HG03060 (cell line): ENCODE data around the gene GOLGA3.
"Not testable (repeated sequence)": the region's sequence is repeated elsewhere in the genome, so short reads cannot be mapped to it uniquely, and the experiment has no call there.

ENCODE experiments used
- ATAC-seq: cut with Tn5 transposase; IDR thresholded peaks from one replicate; pipeline ENCODE4 v1.9.1; 2021; ENCODE audit warnings: low read depth, moderate number of reproducible peaks; ENCODE audit not compliant: unreplicated experiment

Gene GOLGA3

DNA sequence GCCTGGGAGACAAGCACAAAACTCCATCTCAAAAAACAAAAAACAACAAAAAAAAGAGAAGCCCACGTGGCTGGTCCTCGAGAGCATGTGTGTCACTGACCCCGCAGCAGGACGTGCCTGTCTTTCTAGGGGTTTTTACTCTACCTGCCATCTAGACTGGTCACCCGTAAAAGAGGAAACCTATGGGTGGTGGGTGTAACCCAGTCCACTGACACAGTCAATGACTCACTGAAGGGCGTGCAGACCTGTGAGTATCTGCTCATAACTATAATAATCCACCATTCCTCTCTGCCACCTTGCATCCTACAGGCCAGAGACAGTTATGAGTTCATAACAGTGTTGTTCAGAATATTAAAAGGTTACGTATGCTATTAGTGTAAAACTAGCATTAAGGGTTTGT, 4.6 kb downstream of the GOLGA3 start:
- no peak for ATAC-seq

DNA sequence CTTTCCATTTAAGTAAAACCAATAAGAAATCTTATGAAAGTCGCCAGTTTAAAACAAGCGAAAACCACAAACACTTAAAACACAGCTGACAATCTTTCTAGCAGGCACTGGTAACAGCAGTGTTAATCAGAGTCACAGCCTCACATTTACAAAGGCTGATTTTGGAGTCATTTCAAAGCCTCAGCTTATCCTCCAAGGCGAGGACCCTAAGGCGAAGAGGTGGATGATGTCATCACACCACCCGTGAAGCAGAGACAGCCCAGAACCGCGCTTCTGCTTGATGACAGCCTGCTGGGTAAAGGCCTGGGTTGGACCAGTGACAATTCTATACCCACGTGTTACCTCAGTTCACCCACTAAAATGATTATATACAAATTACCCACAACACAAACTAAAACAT, 10.1 kb downstream of the GOLGA3 start:
- ATAC-seq = no peak

DNA sequence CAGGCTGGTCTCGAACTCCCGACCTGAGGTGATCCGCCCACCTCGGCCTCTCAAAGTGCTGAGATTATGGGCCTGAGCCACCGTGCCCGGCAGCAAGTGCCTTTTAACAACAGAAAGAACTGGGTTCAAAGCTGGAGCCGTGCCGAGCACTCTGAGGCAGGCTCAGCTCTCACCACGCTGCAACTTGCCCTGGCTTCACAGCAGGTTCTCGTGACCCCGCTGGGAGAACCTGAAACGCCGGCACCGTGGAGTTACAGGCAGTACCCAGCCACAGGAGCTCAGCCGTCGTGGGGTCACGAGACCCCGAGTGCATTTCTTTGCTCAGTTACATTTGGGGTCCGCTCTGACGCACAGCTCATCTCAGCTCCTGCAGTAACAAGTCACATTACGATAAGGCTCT, 14.4 kb downstream of the GOLGA3 start:
- ATAC-seq = no peak

DNA sequence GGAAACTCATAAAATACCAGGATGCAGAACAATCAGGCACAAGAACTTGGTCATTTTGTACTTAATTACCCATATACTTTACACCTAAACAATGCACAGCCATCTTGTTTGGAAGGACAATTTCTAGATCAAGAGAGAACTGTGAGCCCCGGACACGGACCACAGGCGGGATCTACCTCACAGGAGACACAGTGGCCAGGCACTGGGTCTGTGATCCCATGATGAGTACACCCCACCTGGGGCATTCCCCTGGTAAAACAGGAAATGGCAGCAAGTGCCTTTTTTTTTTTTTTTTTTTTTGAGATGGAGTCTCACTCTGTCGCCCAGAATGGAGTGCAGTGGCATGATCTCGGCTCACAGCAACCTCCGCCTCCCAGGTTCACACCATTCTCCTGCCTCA, 15.2 kb downstream of the GOLGA3 start:
- ATAC-seq = no peak

DNA sequence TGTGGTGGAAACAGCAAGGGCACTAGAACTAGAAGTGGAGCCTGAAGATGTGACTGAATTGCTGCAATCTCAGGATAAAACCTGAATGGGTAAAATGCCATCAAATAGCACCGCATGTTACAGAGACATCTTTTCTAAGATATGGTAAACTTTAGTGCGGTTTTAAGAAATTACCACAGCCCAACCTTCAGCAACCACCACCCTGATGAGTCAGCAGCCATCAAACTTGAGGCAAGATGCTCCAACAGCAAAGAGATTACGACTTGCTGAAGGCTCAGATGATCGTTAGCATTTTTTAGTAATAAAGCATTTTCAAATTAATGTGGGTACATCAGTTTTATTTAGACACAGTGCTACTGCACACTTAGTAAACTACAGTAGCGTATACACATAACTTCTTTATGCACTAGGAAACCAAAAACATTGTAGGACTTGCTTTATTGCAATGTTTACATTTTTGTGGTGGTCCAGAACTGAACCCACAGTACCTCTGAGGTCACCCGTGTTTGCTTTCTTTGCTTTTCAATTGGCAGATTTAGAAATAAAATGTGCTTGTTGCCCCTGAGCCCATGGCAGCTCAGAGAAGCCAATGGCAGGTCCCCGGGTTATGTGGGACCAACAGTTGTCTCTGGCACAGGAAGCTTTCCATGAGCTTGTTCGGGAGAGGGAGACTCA, 15.9 kb downstream of the GOLGA3 start:
- ATAC-seq = no peak

DNA sequence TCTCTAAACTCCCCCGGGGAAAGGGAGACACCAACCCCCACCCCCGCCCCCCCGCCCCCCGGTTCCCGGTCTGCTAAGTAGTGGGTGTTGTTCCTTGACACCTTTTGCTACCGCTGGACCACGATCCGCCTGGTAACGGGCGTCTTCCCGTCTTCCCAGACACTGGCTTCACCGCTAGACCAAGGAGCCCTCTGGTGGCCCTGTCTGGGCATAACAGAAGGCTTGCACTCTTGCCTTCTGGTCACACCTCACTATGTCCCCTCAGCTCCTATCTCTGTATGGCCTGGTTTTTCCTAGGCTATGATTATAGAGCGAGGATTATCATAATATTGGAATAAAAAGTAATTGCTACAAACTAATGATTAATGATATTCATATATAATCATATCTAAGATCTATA, 19.3 kb downstream of the GOLGA3 start:
- not testable (repeated sequence) for ATAC-seq

DNA sequence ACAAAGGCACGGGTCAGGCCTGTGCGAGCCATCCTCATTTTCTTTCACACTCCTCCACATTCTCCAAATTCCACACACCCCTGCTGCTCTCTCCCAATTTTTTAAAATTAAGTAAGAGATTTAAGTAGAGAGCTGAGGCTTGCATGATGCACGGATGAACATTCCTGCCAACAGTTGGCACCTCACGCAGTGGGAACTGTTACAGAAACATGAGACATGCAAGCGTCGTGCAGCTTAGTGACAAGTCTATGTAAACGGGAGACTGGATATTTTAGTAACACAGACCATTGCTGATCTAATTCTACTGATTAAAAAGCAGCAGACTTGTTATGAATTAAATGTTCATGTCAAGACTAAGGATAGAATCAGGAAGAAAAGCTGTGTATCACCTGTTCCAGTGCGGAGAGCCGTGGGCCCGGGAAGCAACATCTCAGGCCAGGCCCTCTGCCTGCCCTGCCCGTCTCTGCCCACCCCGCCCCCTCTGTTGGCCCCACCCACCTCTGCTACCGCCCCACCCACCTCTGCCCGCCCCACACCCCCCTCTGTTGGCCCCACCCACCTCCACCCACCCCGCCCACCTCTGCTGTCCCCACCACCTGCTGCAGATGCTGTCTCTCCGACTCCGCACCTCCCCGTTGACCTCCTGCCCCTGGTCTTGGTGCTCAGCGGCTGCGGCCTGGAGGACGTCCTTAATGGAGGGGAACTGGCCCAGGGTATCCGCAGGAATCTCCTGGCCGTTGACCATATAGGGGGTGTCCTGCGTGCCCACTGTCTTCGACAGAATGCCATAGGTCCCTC, 21.2 kb downstream of the GOLGA3 start:
- no peak for ATAC-seq

DNA sequence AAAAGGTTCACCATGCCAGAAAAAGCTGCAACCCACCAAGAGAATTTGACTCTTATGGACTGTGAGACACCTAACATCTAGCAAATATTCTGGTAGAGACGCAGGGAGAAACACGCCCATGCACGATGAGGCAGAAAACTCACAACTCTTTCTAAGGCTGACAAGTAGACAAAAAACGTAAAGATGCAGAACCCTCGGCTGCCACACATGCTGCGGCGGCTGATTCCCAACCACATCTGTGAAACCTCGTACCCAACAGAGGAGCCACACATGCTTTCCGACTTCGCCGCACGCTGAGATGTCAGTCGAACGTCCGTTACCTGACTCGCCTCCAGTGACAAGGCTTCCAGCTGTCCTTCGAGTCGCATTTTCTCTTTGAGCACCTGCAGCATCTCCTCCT, 21.8 kb downstream of the GOLGA3 start:
- ATAC-seq = no peak

DNA sequence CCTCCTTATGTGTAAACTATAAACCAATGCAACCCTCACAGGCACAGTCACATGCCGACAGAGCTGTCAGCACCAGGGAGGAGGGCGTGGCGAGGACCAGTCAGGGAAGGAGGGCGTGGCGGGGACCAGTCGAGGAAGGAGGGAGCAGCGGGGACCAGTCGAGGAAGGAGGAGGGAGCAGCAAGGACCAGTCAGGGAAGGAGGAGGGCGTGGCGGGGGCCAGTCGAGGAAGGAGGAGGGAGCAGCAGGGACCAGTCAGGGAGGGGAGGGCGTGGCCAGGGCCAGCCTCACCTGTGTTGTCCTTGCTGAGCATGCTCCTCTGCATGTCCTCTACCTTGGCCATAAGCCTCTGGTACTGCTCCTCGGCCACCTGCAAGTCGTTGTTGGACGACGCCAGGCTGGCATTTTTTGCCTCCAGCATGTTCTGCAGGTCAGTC, 24.2 kb downstream of the GOLGA3 start:
- no peak for ATAC-seq

DNA sequence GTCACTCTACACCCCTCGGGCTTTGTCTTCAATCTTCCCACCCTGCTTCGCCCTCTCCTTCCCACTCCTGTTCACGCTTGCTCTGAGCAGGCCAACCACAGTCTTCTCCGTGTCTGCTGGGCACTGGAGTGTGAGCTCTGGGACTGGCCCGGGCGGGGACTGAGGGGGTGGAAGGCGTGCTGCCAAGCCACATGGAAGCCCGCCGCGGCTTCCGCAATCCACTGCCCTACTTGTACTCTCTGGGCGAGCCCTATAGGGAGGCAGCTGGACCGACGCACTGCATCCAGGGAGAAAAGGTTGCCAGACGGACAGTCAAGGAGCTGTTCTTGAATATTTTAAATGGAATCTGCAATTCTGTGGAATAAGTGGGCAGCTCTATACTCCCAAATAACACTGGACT, 24.8 kb downstream of the GOLGA3 start:
- no peak for ATAC-seq

DNA sequence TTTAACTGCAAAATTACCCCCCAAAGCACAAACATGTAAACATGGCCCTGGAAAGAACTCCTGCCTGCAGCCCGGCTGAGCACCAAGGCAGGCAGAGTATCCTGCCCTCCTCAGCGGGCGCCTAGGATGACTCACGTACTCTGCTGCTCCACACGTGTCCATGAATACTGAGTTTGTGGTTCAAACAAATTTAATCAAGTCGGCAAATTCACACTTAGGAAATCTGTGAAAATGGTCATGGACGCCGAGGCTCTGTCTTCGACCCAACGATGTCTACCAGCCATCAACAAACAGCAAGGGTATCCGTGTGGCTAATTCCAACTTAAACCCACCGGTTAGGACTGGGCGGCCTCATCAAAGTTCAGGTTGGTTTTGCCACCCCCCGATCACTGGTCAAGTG, 25.5 kb downstream of the GOLGA3 start:
- no peak for ATAC-seq

DNA sequence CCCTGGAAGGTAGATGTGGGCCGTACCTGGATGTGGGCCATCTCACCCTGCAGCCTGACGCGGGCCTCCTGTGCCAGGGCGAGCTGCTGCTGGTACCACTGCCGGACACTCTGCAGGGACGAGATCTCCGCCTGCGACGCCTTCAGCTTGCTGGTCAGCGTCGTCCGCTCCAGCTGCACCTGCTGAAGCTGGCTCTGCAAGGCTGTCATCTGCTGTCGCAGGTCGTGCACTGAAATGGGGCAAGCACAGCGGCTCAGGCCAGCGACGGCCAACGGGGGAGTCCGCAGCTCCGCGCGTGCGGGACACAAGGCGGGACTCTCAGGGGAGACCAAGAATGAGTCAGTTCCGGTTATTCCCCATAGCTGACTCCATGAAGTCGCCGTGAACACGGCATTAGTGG, 26.9 kb downstream of the GOLGA3 start:
- no peak for ATAC-seq

DNA sequence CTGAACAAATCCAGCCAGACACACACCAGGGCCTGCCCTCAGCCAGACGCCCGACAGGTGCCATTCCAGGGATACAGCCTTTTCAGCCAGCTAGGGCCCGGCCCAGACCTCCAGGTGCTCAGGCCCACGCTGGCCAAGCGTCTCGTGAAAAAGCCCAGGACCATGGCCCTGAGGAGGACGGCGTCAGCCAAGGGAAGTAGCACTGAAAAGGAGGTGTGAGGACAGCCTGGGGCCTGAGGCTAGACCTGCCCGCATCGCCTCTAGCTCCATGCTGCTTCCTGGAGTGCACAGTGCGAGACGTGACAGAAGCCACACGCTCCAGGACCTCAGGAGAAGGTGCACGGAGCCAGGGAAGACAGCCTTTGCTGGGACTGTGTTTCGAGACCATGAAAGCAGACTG, 29.8 kb downstream of the GOLGA3 start:
- no peak for ATAC-seq

DNA sequence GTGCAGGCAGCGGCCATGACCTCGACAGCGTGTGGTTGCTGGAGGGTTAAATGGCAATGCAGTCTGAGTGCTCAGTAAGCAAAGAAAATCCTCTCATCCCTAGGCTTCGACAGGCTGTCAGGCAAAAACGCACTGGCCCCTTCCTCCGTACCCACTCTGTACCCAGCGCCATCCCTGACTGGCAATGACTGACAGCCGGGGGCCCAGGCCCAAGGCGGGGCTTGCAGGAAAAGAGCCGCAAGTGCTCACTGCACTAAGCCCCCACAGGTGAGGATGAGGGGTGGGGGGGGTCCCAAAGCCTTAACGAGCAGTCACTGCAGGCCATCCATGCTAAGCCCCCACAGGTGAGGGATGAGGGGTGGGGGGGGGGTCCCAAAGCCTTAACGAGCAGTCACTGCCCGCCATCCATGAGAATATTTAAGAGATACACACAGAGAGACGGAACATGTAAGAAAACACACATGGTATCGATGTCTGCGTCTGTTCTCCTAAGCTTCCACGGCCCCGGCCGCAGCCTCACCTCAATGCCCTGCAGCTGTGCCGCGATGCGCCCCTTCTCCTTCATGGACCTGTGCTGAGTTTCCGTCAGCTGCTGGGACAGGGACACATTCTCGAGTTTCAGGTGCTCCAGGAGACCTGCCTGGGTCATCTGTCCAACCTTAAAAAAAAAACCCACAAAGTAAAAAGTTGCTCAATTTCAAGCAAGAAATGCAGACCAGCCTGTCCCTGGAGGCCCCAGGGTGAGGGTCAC, 30.7 kb downstream of the GOLGA3 start:
- ATAC-seq = no peak

DNA sequence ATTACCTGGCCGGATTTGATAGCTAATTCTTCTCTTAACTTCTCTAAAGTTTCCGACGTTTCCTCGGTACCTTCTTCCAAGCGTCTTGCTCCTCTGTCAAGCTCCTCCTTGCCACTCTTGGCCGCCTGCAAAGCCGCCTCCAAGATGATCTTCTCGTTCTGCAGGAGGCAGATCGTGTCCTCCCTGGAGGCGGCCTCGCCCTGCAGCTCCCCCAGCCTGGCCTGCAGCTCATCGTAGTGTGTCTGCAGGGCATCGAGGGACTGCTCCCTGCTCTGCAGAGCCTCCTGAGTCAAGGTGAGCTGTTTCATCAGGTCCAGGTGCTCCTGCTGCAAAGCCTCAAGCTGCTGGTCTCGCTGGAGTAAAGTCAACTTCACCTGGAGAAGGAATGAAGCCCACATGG, 32.8 kb downstream of the GOLGA3 start:
- no peak for ATAC-seq

DNA sequence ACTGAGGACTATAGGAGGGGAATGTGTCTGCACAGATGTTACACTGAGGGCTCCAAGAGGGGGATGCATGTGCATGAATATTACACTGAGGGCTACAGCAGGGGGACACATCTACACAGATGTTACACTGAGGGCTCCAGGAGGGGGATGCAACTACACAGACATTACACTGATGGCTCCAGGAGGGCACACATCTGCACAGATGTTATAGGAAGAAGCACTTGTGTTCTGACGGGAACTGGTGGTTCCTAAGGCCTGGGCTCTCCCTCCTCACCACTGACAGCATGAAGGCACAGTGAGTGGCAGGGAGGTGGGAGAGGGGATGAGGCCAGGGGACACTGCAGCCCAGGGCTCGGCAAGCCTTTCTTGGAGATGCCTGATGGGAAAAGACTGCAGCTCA, 36.7 kb downstream of the GOLGA3 start:
- ATAC-seq = not testable (repeated sequence)

DNA sequence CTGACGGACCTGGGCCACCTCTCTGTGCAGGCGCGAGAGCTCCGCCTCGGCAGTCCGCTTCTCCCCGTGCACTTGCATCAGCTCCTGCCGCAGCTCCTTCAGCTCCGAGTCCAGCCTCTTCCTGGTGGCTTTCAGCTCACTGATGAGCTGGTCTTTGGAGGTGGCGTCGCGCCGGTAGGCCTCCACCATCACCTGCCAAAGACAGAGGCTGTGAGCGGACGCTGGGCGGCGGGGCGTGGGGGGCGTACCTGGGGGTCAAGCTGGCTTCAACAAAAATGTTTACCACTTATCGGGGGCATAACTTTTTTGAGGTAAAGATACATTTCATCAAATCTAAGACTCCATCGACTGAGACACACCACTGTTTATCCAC, 39.6 kb downstream of the GOLGA3 start:
- no peak for ATAC-seq

DNA sequence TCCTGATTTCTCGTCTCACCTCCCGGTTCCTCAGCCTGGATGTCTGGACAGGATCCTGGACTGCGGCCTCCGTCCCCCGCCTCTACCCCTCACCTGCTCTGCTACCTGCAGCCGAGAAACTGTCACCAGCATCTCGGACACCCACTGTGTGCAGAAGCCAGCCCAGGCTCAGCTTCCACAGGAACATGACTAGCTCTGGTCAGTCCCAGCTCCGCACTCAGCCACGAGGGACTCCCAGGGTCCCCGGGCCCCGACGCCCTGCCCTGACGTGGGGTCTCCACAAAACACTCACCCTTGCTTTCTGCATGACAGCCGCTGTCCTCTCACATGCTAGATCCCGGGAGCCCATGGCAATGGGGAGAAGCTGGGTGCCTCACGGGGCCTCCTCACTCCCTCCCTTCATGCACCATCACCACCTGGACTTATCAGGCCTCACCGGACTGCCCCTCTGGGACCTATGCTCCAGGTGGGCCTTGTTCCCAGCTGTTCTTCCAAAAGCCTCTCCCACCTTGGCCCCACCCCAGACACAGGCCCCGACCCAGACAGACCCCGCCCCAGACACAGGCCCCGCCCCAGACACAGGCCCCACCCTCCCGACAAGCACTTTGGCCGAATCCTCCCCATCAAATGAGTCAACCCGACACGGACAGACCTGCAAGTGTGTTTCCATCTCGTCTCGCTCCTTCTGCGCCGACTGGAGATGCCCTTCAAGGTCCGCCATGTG, 40.1 kb downstream of the GOLGA3 start:
- no peak for ATAC-seq

DNA sequence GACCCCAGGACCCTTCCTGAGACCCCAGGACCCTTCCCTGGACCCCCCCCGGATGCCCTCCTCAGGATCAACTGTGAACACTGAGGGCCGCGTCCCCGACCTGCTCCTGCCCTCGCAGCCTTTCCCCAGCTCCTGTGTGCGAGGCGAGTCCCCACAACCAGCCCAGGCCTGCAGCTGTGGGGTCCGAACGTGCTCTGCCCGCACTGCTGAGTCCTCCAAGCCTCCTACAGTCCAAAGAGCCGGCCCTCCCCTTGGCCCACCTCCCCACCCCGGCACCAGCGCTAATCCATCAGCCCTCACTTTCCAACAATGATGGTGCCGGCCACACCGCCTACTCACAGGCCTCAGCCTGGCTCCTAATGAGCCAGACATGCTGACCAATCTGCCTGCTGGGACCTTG, 40.8 kb downstream of the GOLGA3 start:
- no peak for ATAC-seq

DNA sequence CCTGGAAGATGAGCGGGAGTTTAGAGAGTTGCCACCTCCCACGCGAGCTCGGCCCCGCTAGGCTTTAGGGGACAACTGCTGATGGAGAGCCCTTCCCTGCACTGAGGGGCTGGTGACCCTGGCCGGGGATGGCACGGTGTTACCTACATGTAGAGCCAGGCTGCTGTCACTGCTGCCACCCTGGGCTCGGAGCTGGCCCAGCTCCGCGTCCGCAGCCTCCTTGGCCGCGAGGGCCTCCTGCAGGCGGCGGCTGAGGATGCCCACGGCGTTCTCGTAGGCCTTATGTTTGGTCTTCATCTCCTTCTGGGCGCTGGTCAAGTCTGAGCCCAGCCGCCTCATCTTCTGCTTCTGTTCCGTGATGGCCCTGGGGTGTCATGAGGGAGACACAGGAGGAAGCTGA, 42.5 kb downstream of the GOLGA3 start:
- ATAC-seq = no peak

DNA sequence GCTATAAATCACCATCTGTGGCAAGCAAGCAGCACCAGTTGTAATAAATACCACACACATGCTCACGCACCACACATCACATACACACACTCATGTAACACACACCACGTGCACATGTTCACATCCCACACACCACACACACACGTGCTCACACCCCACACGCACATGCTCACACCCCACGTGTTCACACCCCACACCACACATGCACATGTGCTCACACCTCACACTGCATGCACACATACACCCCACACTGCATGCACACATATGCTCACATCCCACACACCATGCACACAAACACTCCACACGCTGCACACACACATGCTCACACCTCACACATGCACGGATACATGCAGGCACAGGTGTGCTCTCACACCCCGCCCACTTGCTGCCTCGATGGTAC, 44.1 kb downstream of the GOLGA3 start:
- no peak for ATAC-seq
